Endothelial cell of hepatic sinusoid (primary cell): ENCODE results near the gene NIM1K.
"Not testable (repeated sequence)": the region's sequence is repeated elsewhere in the genome, so short reads cannot be mapped to it uniquely, and the experiment has no call there.

Experiments
- in situ Hi-C: cut with HindIII; loops from 2 replicates; pipeline ENCODE4 v1.10.0; 2017; ENCODE audit warnings: low sequenced_read_pairs

NIM1K gene

GRCh38 chr5:43312076-43312661, 120.1 kb downstream of the NIM1K start:
- in situ Hi-C loops = no loop called here

GRCh38 chr5:43312699-43313034, 120.6 kb downstream of the NIM1K start:
- in situ Hi-C loops = no loop called here

- in situ Hi-C loops = no loop called here
Observed at GRCh38 chr5:43313035-43313853, 121.2 kb downstream of the NIM1K start, which contains the start of gene HMGCS1. HMGCS1 (minus strand) TSS chr5:43313412; CDS start chr5:43298965, 14,447 bp downstream.

GRCh38 chr5:43313854-43314457, 121.9 kb downstream of the NIM1K start:
- in situ Hi-C loops = no loop called here

- in situ Hi-C loops = no loop called here
Observed at GRCh38 chr5:43314724-43315123, 122.7 kb downstream of the NIM1K start.

GRCh38 chr5:43315263-43315662, 123.2 kb downstream of the NIM1K start:
- in situ Hi-C loops = no loop called here

GRCh38 chr5:43315682-43316081, 123.7 kb downstream of the NIM1K start:
- in situ Hi-C loops = no loop called here

- in situ Hi-C loops = no loop called here
Observed at GRCh38 chr5:43316421-43316820, 124.4 kb downstream of the NIM1K start.

GRCh38 chr5:43320846-43321245, 128.8 kb downstream of the NIM1K start:
- in situ Hi-C loops = no loop called here

- in situ Hi-C loops = not testable (repeated sequence)
Observed at GRCh38 chr5:43323488-43323887, 131.5 kb downstream of the NIM1K start.

GRCh38 chr5:43325624-43326023, 133.6 kb downstream of the NIM1K start:
- in situ Hi-C loops = not testable (repeated sequence)
